Measurements from ENCODE around the gene KRTAP10-5. TPM values are rescaled to one million over a fixed set of nuclear protein-coding genes. Genes with fewer than 3 reads are reported as not detected.

KRTAP10-5 gene
- total RNA-seq, 1 donor from 2014 or later = not detected

DNA sequence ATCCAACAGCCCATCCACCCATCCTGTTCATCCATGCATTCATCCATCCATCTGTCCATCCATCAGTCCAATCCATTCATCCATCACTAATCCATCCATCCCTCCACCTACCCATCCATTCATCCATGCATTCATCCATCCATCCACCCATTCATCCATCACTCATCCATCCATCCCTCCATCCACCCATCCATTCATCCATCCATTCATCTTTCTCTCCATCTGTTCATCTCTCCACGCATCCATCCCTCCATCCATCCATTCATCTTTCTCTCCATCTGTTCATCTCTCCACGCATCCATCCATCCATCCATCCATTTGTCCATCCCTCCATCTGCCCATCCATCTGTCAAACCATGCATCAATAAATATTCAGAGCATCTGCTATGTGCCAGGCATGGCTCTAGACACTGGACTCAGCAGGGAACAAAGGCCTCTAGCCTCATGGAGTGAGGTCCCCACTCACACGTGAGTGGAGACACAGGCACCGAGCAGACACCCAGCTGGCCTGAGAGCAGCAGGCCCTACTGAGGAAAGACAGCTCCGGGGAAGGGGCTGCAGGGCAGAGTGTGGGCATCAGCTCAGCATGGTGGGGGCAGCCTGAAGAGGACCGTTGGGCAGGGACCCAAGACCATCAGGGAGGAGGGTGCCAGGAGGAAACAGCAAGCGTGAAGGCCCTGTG is 50.0 kb downstream of the KRTAP10-5 start:
- Histone ChIP-seq H3K27me3 (ENCODE audit: low read depth) (no peaks in the 10 kb centered on the region), H3K36me3 (no peaks in the 10 kb centered on the region), H3K27ac (no peak overlapping the region), H3K9me3 (no peaks in the 10 kb centered on the region), H3K4me3 (no peak overlapping the region), H3K4me1 (no peaks in the 10 kb centered on the region)
- TF ChIP-seq, protein P1, sequence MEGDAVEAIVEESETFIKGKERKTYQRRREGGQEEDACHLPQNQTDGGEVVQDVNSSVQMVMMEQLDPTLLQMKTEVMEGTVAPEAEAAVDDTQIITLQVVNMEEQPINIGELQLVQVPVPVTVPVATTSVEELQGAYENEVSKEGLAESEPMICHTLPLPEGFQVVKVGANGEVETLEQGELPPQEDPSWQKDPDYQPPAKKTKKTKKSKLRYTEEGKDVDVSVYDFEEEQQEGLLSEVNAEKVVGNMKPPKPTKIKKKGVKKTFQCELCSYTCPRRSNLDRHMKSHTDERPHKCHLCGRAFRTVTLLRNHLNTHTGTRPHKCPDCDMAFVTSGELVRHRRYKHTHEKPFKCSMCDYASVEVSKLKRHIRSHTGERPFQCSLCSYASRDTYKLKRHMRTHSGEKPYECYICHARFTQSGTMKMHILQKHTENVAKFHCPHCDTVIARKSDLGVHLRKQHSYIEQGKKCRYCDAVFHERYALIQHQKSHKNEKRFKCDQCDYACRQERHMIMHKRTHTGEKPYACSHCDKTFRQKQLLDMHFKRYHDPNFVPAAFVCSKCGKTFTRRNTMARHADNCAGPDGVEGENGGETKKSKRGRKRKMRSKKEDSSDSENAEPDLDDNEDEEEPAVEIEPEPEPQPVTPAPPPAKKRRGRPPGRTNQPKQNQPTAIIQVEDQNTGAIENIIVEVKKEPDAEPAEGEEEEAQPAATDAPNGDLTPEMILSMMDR (IDR thresholded peaks at IDR 0.05) = no peak
- intact Hi-C loops (cut with DNase I) = no loop called here
- DNase-seq (no peak), ATAC-seq (no peak)

DNA sequence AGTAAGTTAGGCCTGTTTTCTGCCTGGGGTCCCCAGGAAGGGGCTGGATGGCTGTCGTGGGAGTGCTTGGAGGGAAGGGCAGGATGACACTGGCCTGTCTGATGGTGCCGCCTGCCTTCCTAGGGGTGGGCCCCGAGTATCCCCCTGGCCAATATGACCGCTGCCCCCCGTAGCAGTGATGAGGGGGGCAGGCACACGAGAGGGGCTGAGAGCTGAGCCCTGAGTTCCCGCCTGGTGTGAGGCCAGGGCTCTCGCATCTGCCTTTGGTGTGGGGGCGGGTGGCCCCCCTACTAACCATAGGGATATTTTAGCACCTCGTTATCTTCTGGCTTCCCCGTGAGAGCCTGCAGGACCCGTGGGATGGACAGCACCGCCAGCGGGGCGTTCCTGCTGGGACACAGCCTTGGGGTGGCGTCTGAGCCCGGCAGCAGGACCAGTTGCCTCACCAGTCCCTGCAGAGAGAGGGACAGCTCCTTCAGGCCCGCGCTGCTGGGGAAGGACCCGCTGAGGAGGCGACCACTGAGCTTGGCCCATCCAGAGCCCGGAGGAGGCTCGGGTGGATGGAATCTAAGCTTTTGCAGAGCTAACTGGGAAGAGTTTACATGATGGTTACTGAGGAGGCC is 50.8 kb downstream of the KRTAP10-5 start:
- ATAC-seq (no peak), DNase-seq (no peak)
- Histone ChIP-seq H3K27ac (no peak overlapping the region), H3K27me3 (ENCODE audit: low read depth) (no peaks in the 10 kb centered on the region), H3K4me1 (no peaks in the 10 kb centered on the region), H3K4me3 (no peak overlapping the region), H3K9me3 (no peaks in the 10 kb centered on the region), H3K36me3 (no peaks in the 10 kb centered on the region)
- intact Hi-C loops (cut with DNase I) = no loop called here
- TF ChIP-seq, protein P1 (IDR thresholded peaks at IDR 0.05) = no peak

Other genes starting within 250 kb of the KRTAP10-5 start
- gene CFAP410, start 241.2 kb downstream of the KRTAP10-5 start, total RNA-seq = 20.3 TPM
- 17.9 TPM for gene TRPM2, start 227.0 kb downstream of the KRTAP10-5 start, total RNA-seq
- 4.0 TPM for gene LRRC3, start 125.1 kb downstream of the KRTAP10-5 start, total RNA-seq
- not detected for gene KRTAP10-1, start 40.4 kb downstream of the KRTAP10-5 start, total RNA-seq
- not detected for gene KRTAP10-2, start 29.1 kb downstream of the KRTAP10-5 start, total RNA-seq
- gene KRTAP10-3, start 21.8 kb downstream of the KRTAP10-5 start, total RNA-seq = not detected
- gene KRTAP10-4, start 6.9 kb downstream of the KRTAP10-5 start, total RNA-seq = not detected
- gene KRTAP10-6, start 11.9 kb upstream of the KRTAP10-5 start, total RNA-seq = not detected
- not detected for gene KRTAP10-7, start 20.0 kb upstream of the KRTAP10-5 start, total RNA-seq
- gene KRTAP10-8, start 31.5 kb upstream of the KRTAP10-5 start, total RNA-seq = not detected
- gene KRTAP10-9, start 46.5 kb upstream of the KRTAP10-5 start, total RNA-seq = not detected
- not detected for gene KRTAP10-10, start 56.8 kb upstream of the KRTAP10-5 start, total RNA-seq
- gene KRTAP10-11, start 65.8 kb upstream of the KRTAP10-5 start, total RNA-seq = not detected
- not detected for gene KRTAP12-4, start 74.1 kb upstream of the KRTAP10-5 start, total RNA-seq
- not detected for gene KRTAP12-3, start 77.3 kb upstream of the KRTAP10-5 start, total RNA-seq
- not detected for gene KRTAP12-2, start 86.3 kb upstream of the KRTAP10-5 start, total RNA-seq
- not detected for gene KRTAP12-1, start 101.6 kb upstream of the KRTAP10-5 start, total RNA-seq
- gene KRTAP10-12, start 116.6 kb upstream of the KRTAP10-5 start, total RNA-seq = not detected
- gene TSPEAR, start 131.0 kb upstream of the KRTAP10-5 start, total RNA-seq = 0.27 TPM
- gene UBE2G2, start 221.2 kb upstream of the KRTAP10-5 start, total RNA-seq = 76.9 TPM
- gene SUMO3, start 237.5 kb upstream of the KRTAP10-5 start, total RNA-seq = 88.2 TPM